PC-9 (cell line): ENCODE measurements around the gene KCTD12. TPM values are rescaled to one million over a fixed set of nuclear protein-coding genes. Genes with fewer than 3 reads are reported as not detected.

Experiments
- BruUV-seq: library from RNA; stranded (reverse); fragments of 400-500 nt; replicated peaks from 2 replicates; lab custom pipeline; 2021; lab: Mats Ljungman, UMichigan
- CTCF ChIA-PET: fragments of 300-600 bp; sonication (Branson Sonifier 250); formaldehyde crosslinking; loops from one replicate; lab custom pipeline; 2022; ENCODE audit warnings: antibody characterized with exemption; lab: Charles Lee
- POLR2A ChIA-PET: fragments of 300-600 bp; sonication (Branson Sonifier 250); formaldehyde crosslinking; loops from one replicate; lab custom pipeline; 2022; ENCODE audit warnings: antibody characterized with exemption; ENCODE audit not compliant: unreplicated experiment; lab: Charles Lee
- DNase-seq, 2 experiments: peaks; one replicate each; pipeline versions ENCODE4 v3.0.0 to v3.0.0-alpha.2; 2015 to 2022; ENCODE audit warnings: mixed read lengths in 1 of 2
- H2AFZ ChIP-seq: fragments of 200-600 bp; sonication (generic); 2 replicates; pipeline ENCODE4 v1.8.1; 2017; ENCODE audit warnings: antibody characterized with exemption
- H3F3A ChIP-seq: fragments of 200-600 bp; sonication (generic); 2 replicates; pipeline ENCODE4 v1.8.1; 2017; ENCODE audit warnings: antibody characterized with exemption, mild to moderate bottlenecking, low read depth; ENCODE audit not compliant: insufficient read depth
- H3K27ac ChIP-seq: fragments of 200-600 bp; sonication (generic); 2 replicates; pipeline ENCODE4 v1.6.1; 2016; ENCODE audit warnings: mixed run types
- H3K27me3 ChIP-seq: fragments of 200-600 bp; sonication (generic); 2 replicates; pipeline ENCODE4 v1.6.1; 2016; ENCODE audit warnings: low read depth, mixed run types; ENCODE audit not compliant: insufficient read depth
- H3K36me3 ChIP-seq: fragments of 200-600 bp; sonication (generic); 2 replicates; pipeline ENCODE4 v1.6.1; 2016; ENCODE audit warnings: low read depth, mixed run types
- H3K4me1 ChIP-seq: fragments of 200-600 bp; sonication (generic); replicated peaks from 2 replicates; pipeline ENCODE4 v1.6.1; 2016; ENCODE audit warnings: mixed run types; ENCODE audit not compliant: insufficient read depth
- H3K4me2 ChIP-seq: fragments of 200-600 bp; sonication (generic); 2 replicates; pipeline ENCODE4 v1.6.1; 2017; ENCODE audit warnings: mixed run types
- H3K4me3 ChIP-seq: fragments of 200-600 bp; sonication (generic); 2 replicates; pipeline ENCODE4 v1.6.1; 2016; ENCODE audit warnings: mixed run types
- H3K79me2 ChIP-seq: fragments of 200-600 bp; sonication (generic); 2 replicates; pipeline ENCODE4 v1.6.1; 2017; ENCODE audit warnings: low read depth, mixed run types
- H3K9me2 ChIP-seq: fragments of 200-600 bp; sonication (generic); 2 replicates; pipeline ENCODE4 v1.8.1; 2017; ENCODE audit warnings: mild to moderate bottlenecking; ENCODE audit not compliant: insufficient read depth
- H3K9me3 ChIP-seq: fragments of 200-600 bp; sonication (generic); 2 replicates; pipeline ENCODE4 v1.8.1; 2016; ENCODE audit warnings: low read depth; ENCODE audit not compliant: insufficient read depth
- H4K20me1 ChIP-seq: fragments of 200-600 bp; sonication (generic); 2 replicates; pipeline ENCODE4 v1.8.1; 2017; ENCODE audit not compliant: insufficient read depth
- CTCF ChIP-seq: fragments of 200-600 bp; sonication (generic); conservative IDR thresholded peaks from 2 replicates; pipeline ENCODE4 v1.6.1; 2017; ENCODE audit warnings: mixed run types, antibody characterized with exemption, mild to moderate bottlenecking, moderate library complexity
- EZH2 ChIP-seq: fragments of 200-600 bp; sonication (generic); IDR thresholded peaks from 2 replicates; pipeline ENCODE4 v1.8.0; 2017; ENCODE audit warnings: antibody characterized with exemption, low read depth
- intact Hi-C: fragments of 100-400 bp; cut with micrococcal nuclease; formaldehyde crosslinking; loops from one replicate; pipeline ENCODE4 v1.10.0; 2022; ENCODE audit not compliant: unreplicated experiment
- total RNA-seq: library from RNA; stranded (reverse); gene quantifications from 2 replicates; pipeline ENCODE4 v1.2.3, GENCODE V29; 2021

KCTD12 gene
- total RNA-seq, 1 experiment from 2014 or later, result 0.15 TPM

- no TSS peak for BruUV-seq
- no peak overlapping the region for H3K4me2 ChIP-seq
- no peaks in the 10 kb centered on the region for H3K4me1 ChIP-seq
- H3K9me2 ChIP-seq, result no peaks in the 10 kb centered on the region
- H2AFZ ChIP-seq, result no peak overlapping the region
- H3F3A ChIP-seq, result no peaks in the 10 kb centered on the region
- H3K4me3 ChIP-seq, result no peak overlapping the region
- ChIA-PET CTCF (interaction anchor here (0.6 kb wide), 1 partner anchor 90 kb away, joined by 3 read pairs; no protein-coding TSS in a partner anchor), POLR2A (no interaction called here)
- H3K27ac ChIP-seq, result no peak overlapping the region
- H3K9me3 ChIP-seq, result no peaks in the 10 kb centered on the region
- H4K20me1 ChIP-seq, result no peaks in the 10 kb centered on the region
- H3K36me3 ChIP-seq, result no peaks in the 10 kb centered on the region
- no peaks in the 10 kb centered on the region for H3K79me2 ChIP-seq
- TF ChIP-seq CTCF (no peak), EZH2 (no peak)
- no peaks in the 10 kb centered on the region for H3K27me3 ChIP-seq
- no peak for DNase-seq
- intact Hi-C loops, result no loop called here
Observed at GRCh38 chr13:76889254-76889653, 3.0 kb upstream of the KCTD12 start.

- ChIA-PET CTCF (no interaction called here), POLR2A (no interaction called here)
- H3F3A ChIP-seq, result no peaks in the 10 kb centered on the region
- no peaks in the 10 kb centered on the region for H3K36me3 ChIP-seq
- no peak overlapping the region for H2AFZ ChIP-seq
- H3K9me3 ChIP-seq, result no peaks in the 10 kb centered on the region
- no peak overlapping the region for H3K4me3 ChIP-seq
- H3K4me2 ChIP-seq, result no peak overlapping the region
- no TSS peak for BruUV-seq
- intact Hi-C loops, result no loop called here
- H4K20me1 ChIP-seq, result no peaks in the 10 kb centered on the region
- no peaks in the 10 kb centered on the region for H3K27me3 ChIP-seq
- no peaks in the 10 kb centered on the region for H3K4me1 ChIP-seq
- no peak overlapping the region for H3K27ac ChIP-seq
- no peaks in the 10 kb centered on the region for H3K79me2 ChIP-seq
- no peak for DNase-seq
- H3K9me2 ChIP-seq, result no peaks in the 10 kb centered on the region
- no peak for TF ChIP-seq CTCF
- no peak for TF ChIP-seq EZH2
Observed at GRCh38 chr13:76888421-76888820, 2.2 kb upstream of the KCTD12 start.

GRCh38 chr13:76887076-76887563 lies 915 bp upstream of the KCTD12 start:
- Histone ChIP-seq H2AFZ (no peak overlapping the region), H3K36me3 (no peaks in the 10 kb centered on the region), H3K27ac (no peak overlapping the region), H3F3A (no peaks in the 10 kb centered on the region), H4K20me1 (no peaks in the 10 kb centered on the region), H3K79me2 (no peaks in the 10 kb centered on the region), H3K9me3 (no peaks in the 10 kb centered on the region), H3K4me2 (no peak overlapping the region), H3K27me3 (no peaks in the 10 kb centered on the region), H3K4me3 (no peak overlapping the region), H3K4me1 (no peaks in the 10 kb centered on the region), H3K9me2 (no peaks in the 10 kb centered on the region)
- DNase-seq, result no peak
- TF ChIP-seq EZH2 (no peak), CTCF (no peak)
- ChIA-PET CTCF (no interaction called here), POLR2A (no interaction called here)
- BruUV-seq, result no TSS peak
- intact Hi-C loops, result no loop called here
